Measurements from ENCODE around the gene DEDD2.

Gene DEDD2

DNA sequence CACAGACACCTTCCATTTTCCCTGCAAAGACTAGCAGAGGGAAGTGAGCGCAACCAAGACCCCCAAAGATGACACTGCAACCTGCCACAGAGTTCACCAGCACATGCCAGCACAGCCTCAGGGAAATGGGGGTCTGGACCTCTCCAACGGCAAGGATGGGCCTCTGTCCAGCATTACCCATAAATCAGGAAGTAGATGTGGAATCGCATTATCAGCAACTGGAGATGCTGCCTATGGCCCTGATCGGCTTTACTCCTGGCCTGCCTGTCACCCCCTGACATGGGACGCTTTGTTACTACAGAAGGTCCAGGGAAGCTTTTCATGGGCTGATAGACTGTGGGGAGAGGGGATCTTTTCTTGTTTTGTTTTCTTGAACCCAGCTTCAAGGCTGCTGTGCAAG is 43.8 kb downstream of the DEDD2 start:
- DNase-seq (ENCODE audit: low read depth in 3 of 3) = no peak

DNA sequence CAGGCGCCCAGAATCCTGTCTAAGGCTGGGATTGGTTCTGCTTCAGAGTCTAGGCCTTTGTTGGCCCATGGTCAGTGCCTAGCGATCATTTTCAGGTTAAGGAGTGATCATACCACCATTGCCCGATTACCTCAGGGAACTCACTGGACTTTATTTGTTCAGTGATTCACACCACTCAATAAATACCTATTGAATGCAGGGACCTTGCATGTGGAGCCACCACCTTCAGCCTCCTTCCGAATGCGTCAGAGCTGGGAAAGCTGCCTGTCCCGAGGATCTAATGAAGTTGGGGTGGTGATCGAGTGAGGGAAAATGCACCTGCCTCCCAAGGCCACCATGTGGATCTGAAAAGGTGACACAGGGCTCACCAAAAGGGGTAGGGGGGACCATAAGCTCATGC is 45.2 kb downstream of the DEDD2 start:
- no peak for DNase-seq (ENCODE audit: low read depth in 3 of 3)

DNA sequence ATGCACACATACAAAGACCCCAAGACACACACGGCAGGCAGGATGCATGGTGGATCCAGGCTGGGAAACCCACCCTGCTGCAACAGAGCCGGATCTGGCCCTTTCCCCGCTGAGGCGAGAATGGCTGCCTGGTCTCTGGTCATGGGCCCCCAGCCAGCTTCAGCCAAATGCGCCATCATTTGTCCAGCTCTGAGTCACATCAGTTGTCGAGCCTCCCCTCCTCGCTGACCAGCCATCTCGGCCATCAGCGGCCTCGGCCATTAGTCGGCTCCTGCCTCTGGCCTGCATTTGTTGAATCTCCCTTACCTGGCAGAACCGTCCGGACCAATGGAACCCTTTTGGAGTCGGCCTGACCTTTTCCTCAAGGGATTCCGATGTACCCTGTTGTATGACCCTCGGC is 46.8 kb downstream of the DEDD2 start:
- DNase-seq (ENCODE audit: low read depth in 3 of 3) = no peak

DNA sequence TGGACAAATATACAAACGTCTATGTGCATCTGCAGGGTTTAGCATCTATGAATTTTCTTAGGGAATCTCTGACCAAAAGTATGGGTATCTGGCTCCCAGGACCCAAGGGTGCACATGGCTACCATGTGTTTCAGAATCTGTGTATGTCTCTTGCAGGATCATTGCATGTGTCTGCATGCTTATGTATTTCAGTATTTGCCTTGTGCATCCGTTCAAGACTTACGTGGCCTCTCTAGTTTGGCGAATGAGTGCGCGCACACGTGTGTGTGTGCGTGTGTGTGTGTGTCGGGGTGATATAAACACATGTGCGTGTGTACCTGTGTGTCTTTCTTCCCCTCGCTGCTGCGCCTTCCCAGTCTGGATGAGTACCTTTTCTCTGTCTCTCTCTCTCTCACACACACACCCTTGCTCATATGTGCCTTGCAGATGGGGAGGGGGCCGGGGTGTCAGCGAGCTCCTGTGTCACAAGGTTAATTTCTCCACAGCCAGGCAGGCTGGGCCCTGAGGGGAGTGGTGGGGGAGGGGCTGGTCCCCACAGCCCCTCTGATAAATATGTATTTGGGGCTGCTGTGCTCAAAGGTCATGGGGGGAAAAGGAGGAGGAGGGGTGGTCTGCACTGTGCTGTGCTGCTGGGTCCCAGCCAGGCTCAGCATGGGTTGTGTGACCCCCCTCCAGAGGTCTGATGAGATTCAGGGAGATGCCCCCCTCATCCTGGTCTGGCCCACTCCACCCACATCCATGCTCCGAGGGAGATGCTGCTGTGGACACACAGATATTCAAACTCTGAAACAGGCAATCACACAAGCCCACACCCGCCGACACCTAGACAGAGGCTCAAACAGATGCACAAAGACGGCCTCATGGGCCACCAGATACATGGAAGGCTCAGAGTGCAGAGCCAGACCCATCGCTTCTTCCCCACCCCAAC is 47.7 kb downstream of the DEDD2 start:
- DNase-seq (ENCODE audit: low read depth in 3 of 3) = no peak

DNA sequence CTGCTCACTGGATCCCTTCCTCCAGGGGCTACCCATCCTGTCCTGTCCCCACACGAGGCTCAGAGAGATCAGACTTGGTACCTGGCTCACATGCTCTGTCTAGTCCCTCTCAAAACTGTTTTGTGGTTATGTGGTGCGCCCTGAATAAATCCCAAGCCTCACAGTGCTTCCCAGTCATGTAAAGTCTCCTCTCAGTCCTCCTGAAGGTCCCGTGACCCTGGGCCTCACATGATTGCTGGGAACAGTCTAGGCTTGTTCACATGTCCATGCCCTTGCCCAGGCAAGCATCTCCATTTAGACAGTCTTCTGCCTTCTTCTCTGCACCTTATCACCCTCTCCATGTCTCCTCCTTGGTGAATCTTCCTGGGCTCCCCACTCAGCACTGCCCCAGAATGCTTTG is 49.3 kb downstream of the DEDD2 start:
- no peak for DNase-seq (ENCODE audit: low read depth in 3 of 3)

- no peak for DNase-seq (ENCODE audit: low read depth in 3 of 3)
Measured at GRCh38 chr19:42166316-42166715, 51.2 kb downstream of the DEDD2 start.

DNA sequence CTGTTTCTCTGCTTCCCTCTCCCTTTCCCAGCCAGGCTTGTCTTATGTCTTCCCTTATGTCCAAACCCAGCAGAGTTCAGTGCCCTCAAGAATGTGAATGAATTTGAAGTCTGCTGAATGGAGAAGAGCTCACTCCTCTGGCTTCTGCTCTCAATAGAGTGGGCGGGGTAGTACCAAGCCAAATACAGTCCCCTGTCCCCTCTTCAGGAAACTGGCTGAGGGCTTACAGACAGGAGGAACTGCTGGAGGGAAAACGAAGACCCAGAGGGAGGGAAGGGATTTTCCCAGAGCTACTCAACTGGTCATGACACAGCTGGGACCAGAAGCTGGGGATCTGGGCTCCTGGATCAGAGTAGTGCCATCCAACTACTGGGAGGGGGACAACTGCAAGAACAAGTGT is 52.3 kb downstream of the DEDD2 start:
- DNase-seq (ENCODE audit: low read depth in 3 of 3) = no peak

- DNase-seq (ENCODE audit: low read depth in 3 of 3) = no peak
Measured at GRCh38 chr19:42161616-42162263, 55.7 kb downstream of the DEDD2 start.

DNA sequence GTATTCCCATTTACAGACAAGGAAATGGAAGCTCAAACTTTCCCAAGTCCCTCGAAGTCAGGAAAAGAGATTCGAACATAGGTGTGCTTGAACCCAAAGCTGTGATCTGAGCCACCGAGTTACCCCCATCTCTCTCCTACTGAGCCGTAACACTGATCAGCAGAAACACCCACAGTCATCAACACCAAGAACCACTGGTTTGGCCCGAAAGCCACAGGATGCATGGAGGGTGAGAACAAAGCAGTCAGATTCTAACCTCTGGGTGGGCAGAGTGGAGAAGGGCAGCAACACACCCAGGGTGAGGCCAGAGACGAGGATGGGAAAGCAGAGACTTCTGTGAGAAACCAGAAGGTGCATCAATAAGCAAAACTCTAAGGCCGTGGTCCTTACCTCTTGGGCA is 57.5 kb downstream of the DEDD2 start:
- DNase-seq (ENCODE audit: low read depth in 3 of 3) = no peak

DNA sequence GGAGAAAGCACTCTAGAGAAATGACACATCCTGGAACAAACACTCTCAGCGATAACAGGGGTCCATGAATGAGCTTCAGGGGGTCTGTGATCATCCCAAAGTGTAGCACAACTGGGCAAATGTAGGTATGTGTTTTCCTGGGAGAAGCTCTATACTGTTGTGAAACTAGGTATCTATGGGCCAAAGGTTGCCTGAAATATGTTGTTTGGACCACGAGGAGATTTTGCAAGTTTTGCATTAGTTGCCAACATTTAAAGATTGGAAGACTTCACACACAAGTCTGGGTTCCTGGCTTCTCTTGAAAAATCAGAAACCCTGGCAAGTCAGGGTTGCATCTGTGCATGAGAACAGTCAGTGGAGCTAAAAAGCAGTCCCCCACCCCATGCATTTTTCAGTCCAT is 58.6 kb downstream of the DEDD2 start:
- DNase-seq (ENCODE audit: low read depth in 3 of 3) = no peak

GRCh38 chr19:42156571-42156970 is 60.9 kb downstream of the DEDD2 start:
- no peak for DNase-seq (ENCODE audit: low read depth in 3 of 3)

GRCh38 chr19:42155796-42156195 is 61.7 kb downstream of the DEDD2 start:
- DNase-seq (ENCODE audit: low read depth in 3 of 3) = no peak

GRCh38 chr19:42154471-42155323 is 62.8 kb downstream of the DEDD2 start:
- no peak for DNase-seq (ENCODE audit: low read depth in 3 of 3)

GRCh38 chr19:42153672-42154433 is 63.6 kb downstream of the DEDD2 start:
- DNase-seq (ENCODE audit: low read depth in 3 of 3) = no peak

- DNase-seq (ENCODE audit: low read depth in 3 of 3) = no peak
Measured at GRCh38 chr19:42152910-42153671, 64.4 kb downstream of the DEDD2 start.

DNA sequence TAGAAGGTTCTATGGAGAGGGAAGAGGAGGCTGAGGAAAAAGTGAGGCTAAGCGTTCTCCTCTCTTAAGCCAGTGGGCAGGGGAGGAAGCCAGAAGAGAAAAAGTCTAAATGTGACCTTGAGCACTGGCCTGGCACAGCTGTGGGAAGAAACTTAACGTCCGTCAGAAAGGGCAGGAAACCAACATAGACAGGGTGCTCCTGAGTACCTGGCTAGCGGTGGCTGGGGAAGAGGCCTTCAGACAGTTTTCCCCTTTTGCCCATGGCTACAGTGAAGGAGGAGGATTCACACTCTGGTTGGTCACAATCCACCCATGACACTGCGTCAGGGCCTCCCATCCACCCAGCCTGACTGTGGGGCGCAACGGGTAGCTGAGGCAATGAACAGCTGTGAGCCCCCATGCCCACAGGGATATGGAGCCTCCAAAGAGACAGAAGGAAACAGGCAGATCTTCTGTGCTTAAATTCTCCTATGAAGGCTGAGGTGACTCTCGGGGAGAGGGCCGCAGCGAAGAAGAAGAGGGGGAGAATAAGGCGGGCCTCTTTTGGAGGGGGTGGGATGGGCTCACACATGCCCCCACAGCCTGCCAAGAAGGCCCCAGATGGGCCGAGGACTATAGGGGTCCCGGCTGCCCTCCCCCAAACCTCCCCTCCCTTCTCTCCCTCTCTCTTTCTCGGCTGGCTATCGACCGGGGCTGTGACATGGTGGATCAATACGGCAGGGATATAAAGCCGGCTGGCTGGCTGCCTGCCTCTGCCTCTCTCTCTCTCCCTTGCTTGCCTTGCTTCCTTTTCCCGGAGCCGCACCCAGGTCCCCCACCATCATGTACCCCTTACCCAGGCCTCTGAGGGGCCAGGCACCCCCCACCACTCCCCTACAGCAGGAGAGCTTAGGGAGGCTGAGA is 65.4 kb downstream of the DEDD2 start:
- DNase-seq (ENCODE audit: low read depth in 3 of 3) = no peak

DNA sequence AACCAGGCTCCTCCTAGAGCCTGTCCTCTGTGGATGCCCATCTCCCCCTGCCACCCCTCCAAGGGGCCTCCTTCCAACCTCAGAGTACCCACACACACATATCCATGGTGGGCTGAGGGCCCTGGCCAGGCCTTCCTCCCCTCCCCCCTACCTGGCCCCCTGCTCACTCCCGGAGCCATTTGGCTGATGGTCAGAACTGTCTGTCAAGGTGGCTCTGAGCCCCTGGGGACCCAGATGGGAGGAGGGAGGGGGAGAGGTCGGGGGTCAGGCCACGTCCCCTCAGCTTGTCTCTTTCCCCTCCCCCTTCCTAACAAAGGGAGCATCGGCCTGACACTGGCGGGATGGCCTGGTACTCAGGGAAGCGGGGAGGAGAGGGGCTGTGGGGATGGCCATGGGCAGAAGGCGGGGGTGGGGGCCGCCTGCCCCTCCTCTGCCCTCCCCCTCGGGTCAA is 66.5 kb downstream of the DEDD2 start:
- no peak for DNase-seq (ENCODE audit: low read depth in 3 of 3)

- DNase-seq (ENCODE audit: low read depth in 3 of 3) = no peak
Measured at GRCh38 chr19:42150364-42150763, 67.1 kb downstream of the DEDD2 start.

DNA sequence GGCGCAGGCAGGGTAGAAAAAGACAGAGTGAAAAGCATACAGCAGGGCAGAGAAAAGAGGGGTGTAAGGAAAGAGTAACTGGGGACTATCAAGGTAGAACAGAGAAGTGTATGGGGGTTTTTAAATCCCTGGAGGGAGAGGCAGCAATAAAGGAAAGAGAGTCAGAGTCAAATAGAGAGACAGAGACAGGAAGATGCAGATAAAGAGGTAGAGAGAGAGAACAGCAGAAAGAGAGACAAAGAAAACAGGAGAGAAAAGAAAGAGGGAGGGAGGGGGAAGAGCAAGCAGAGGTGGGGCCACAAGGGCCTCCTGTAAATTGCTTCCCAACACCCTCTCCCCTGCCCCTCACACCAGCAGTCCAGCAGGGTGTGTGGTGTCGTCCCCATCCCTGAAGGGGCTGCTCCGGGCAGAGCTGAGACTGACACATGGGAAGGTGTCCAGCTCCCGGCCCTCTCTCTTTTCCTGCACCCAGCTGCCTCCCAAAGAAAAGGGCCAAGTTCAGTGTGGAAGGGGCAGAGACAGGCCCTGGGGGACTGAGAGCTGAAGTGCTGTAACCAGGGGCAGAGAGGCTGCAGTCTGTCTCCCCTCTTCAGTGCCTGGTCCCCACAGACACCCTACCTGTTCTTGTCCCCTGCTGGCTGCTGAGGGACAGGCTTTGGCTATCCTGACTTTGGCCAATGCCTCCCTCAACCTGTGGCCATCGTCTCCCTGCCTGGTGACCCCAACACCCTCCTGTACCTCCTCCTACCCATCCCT is 67.9 kb downstream of the DEDD2 start:
- DNase-seq (ENCODE audit: low read depth in 3 of 3) = no peak
